ENCODE measurements around the gene ZC3H7A. TPM values are rescaled to one million over a fixed set of nuclear protein-coding genes. Genes with fewer than 3 reads are reported as not detected.

The ZC3H7A gene
- total RNA-seq, 4 donors from 2014 or later = 16.6 to 34.1 (median 30.2) TPM

- intact Hi-C loops (cut with DNase I) = loop anchor here (5.0 to 10.0 kb wide), 3 partner anchors 72 to 752 kb away; no protein-coding TSS in a partner anchor
- TF ChIP-seq CTCF (IDR thresholded peaks at IDR 0.05) = no peak
- no peak for TF ChIP-seq POLR2A (IDR thresholded peaks at IDR 0.05)
- DNase-seq = no peak
Observed at GRCh38 chr16:11716336-11716735, 80.7 kb downstream of the ZC3H7A start.

GRCh38 chr16:11715246-11715947 is 81.7 kb downstream of the ZC3H7A start:
- H3K9me3 ChIP-seq = no peaks in the 10 kb centered on the region
- no peaks in the 10 kb centered on the region for H3K27me3 ChIP-seq
- no peak overlapping the region for H3K27ac ChIP-seq
- no peak for DNase-seq
- H3K4me3 ChIP-seq = no peak overlapping the region
- no peak for TF ChIP-seq POLR2A (IDR thresholded peaks at IDR 0.05)
- no peak for TF ChIP-seq CTCF (IDR thresholded peaks at IDR 0.05)
- H3K4me1 ChIP-seq = peaks cover 0 to 23% (median 0%) of the 10 kb centered on the region in 3 donors
- 78 to 90% methylated on average over 8 of the region's 8 CpGs for WGBS, 2 donors
- H3K36me3 ChIP-seq = peaks cover 0 to 94% (median 2%) of the 10 kb centered on the region in 3 donors
- intact Hi-C loops (cut with DNase I) = loop anchor here (5.0 to 10.0 kb wide), 3 partner anchors 71 to 751 kb away; no protein-coding TSS in a partner anchor

More at GRCh38 chr16:11716336-11716735, 80.7 kb downstream of the ZC3H7A start:
- Histone ChIP-seq H3K4me1 (peaks cover 0 to 23% (median 0%) of the 10 kb centered on the region in 3 donors), H3K36me3 (peaks cover 6 to 94% (median 7%) of the 10 kb centered on the region in 3 donors), H3K27me3 (no peaks in the 10 kb centered on the region), H3K9me3 (no peaks in the 10 kb centered on the region), H3K4me3 (no peak overlapping the region), H3K27ac (no peak overlapping the region)

- H3K27ac ChIP-seq = no peak overlapping the region
- peaks cover 0 to 92% (median 0%) of the 10 kb centered on the region in 3 donors for H3K36me3 ChIP-seq
Observed at GRCh38 chr16:11712122-11712521, 84.9 kb downstream of the ZC3H7A start.

GRCh38 chr16:11711662-11712061 is 85.4 kb downstream of the ZC3H7A start:
- intact Hi-C loops (cut with DNase I) = loop anchor here (5.0 to 10.0 kb wide), 3 partner anchors 67 to 747 kb away; no protein-coding TSS in a partner anchor
- peaks cover 0 to 17% (median 0%) of the 10 kb centered on the region in 3 donors for H3K4me1 ChIP-seq
- no peaks in the 10 kb centered on the region for H3K9me3 ChIP-seq
- DNase-seq = no peak
- H3K4me3 ChIP-seq = no peak overlapping the region
- peaks cover 0 to 91% (median 0%) of the 10 kb centered on the region in 3 donors for H3K36me3 ChIP-seq
- no peaks in the 10 kb centered on the region for H3K27me3 ChIP-seq
- WGBS, 2 donors = 84 to 96% methylated on average over 4 of the region's 4 CpGs
- no peak overlapping the region for H3K27ac ChIP-seq
- TF ChIP-seq CTCF (IDR thresholded peaks at IDR 0.05) = no peak
- no peak for TF ChIP-seq POLR2A (IDR thresholded peaks at IDR 0.05)

More at GRCh38 chr16:11712122-11712521, 84.9 kb downstream of the ZC3H7A start:
- no peak for DNase-seq
- TF ChIP-seq CTCF (IDR thresholded peaks at IDR 0.05) (no peak), POLR2A (IDR thresholded peaks at IDR 0.05) (no peak)
- Histone ChIP-seq H3K4me1 (peaks cover 0 to 17% (median 0%) of the 10 kb centered on the region in 3 donors), H3K9me3 (no peaks in the 10 kb centered on the region), H3K27me3 (no peaks in the 10 kb centered on the region), H3K4me3 (no peak overlapping the region)
- 91 to 92% methylated on average over 3 of the region's 3 CpGs for WGBS, 2 donors
- intact Hi-C loops (cut with DNase I) = loop anchor here (5.0 to 10.0 kb wide), 3 partner anchors 67 to 747 kb away; no protein-coding TSS in a partner anchor

- peaks cover 0 to 71% (median 0%) of the 10 kb centered on the region in 3 donors for H3K36me3 ChIP-seq
- WGBS, 2 donors = 87 to 90% methylated on average over 1 of the region's 1 CpG
- H3K4me1 ChIP-seq = peaks cover 0 to 16% (median 0%) of the 10 kb centered on the region in 3 donors
- H3K27me3 ChIP-seq = no peaks in the 10 kb centered on the region
- DNase-seq = no peak
- no peaks in the 10 kb centered on the region for H3K9me3 ChIP-seq
- H3K4me3 ChIP-seq = no peak overlapping the region
- no peak overlapping the region for H3K27ac ChIP-seq
- intact Hi-C loops (cut with DNase I) = no loop called here
- no peak for TF ChIP-seq CTCF (IDR thresholded peaks at IDR 0.05)
- TF ChIP-seq POLR2A (IDR thresholded peaks at IDR 0.05) = no peak
Observed at GRCh38 chr16:11708421-11708820, 88.6 kb downstream of the ZC3H7A start.

All from esophagus squamous epithelium (tissue), 5 donors.